GM12878 (cell line): ENCODE results near the gene ARAP2. TPM values are rescaled to one million over a fixed set of nuclear protein-coding genes. Genes with fewer than 3 reads are reported as not detected.

ENCODE experiments used
- ATAC-seq: fragments of 200-7000 bp; cut with Tn5 transposase; 3 replicates; pipeline ENCODE4 v1.9.1; 2020; ENCODE audit warnings: mild to moderate bottlenecking, moderate library complexity
- BruUV-seq: library from RNA; stranded (reverse); fragments of 400-500 nt; replicated peaks from 2 replicates; lab custom pipeline; 2021; lab: Mats Ljungman, UMichigan
- CTCF ChIA-PET: fragments of 300-600 bp; sonication (Branson Sonifier 250); formaldehyde crosslinking; extraction: SDS; loops from one replicate; lab custom pipeline; 2021; ENCODE audit warnings: inconsistent platforms; lab: Yijun Ruan, JAX
- POLR2A ChIA-PET: fragments of 350-600 bp; formaldehyde crosslinking; extraction: SDS; loops from one replicate; lab custom pipeline; 2021; ENCODE audit warnings: inconsistent platforms; lab: Charles Lee
- RAD21 ChIA-PET: fragments of 300-600 bp; sonication (Branson Sonifier 250); formaldehyde crosslinking; loops from one replicate; lab custom pipeline; 2023; ENCODE audit warnings: antibody characterized with exemption; ENCODE audit not compliant: unreplicated experiment; lab: Charles Lee
- SMC1A ChIA-PET: fragments of 300-600 bp; sonication (Branson Sonifier 250); formaldehyde crosslinking; loops from one replicate; lab custom pipeline; 2023; ENCODE audit not compliant: unreplicated experiment, uncharacterized antibody; lab: Charles Lee
- DNase-seq: peaks from one replicate; pipeline ENCODE4 v3.0.0-alpha.2; 2011; ENCODE audit warnings: low read depth, low spot score
- FAIRE-seq: peaks from 3 replicates; lab custom pipeline; 2011; peaks lifted over from hg19 to GRCh38; lab: Jason Lieb, UNC
- H2AFZ ChIP-seq: 2 replicates; pipeline ENCODE4 v1.6.0; 2011; ENCODE audit warnings: low read depth, low read length, control low read depth; ENCODE audit not compliant: control insufficient read depth
- H3K27ac ChIP-seq: 2 replicates; pipeline ENCODE4 v1.5.1; 2011; ENCODE audit warnings: control low read depth; ENCODE audit not compliant: control insufficient read depth, insufficient read depth
- H3K27me3 ChIP-seq, 2 experiments: replicated peaks in 1 of 2; 2 replicates each; pipeline versions ENCODE4 v1.6.0 to v1.6.1; 2011; ENCODE audit warnings: low read length in 1 of 2; ENCODE audit not compliant: control insufficient read depth in 2 of 2, insufficient read depth in 2 of 2
- H3K36me3 ChIP-seq, 2 experiments: 2 replicates each; pipeline ENCODE4 v1.5.1; 2011; ENCODE audit warnings: low read length in 1 of 2; ENCODE audit not compliant: control insufficient read depth in 2 of 2, insufficient read depth in 2 of 2
- H3K4me1 ChIP-seq: 2 replicates; pipeline ENCODE4 v1.6.1; 2011; ENCODE audit warnings: mild to moderate bottlenecking, low read length, moderate library complexity, mixed read lengths; ENCODE audit not compliant: control insufficient read depth, insufficient read depth
- H3K4me2 ChIP-seq: 2 replicates; pipeline ENCODE4 v1.6.0; 2011; ENCODE audit warnings: control low read depth; ENCODE audit not compliant: control insufficient read depth, insufficient read depth
- H3K4me3 ChIP-seq: fragments of 200-600 bp; sonication (generic); 2 replicates; pipeline ENCODE4 v1.5.1; 2016
- H3K79me2 ChIP-seq: 2 replicates; pipeline ENCODE4 v1.6.0; 2011; ENCODE audit warnings: low read length; ENCODE audit not compliant: control insufficient read depth, insufficient read depth
- H3K9ac ChIP-seq: 2 replicates; pipeline ENCODE4 v1.8.0; 2011; ENCODE audit warnings: low read length, control low read depth, mixed read lengths; ENCODE audit not compliant: control insufficient read depth, insufficient read depth
- H3K9me3 ChIP-seq: replicated peaks from 3 replicates; pipeline ENCODE4 v1.5.1; 2011; ENCODE audit warnings: mild to moderate bottlenecking, low read length; ENCODE audit not compliant: control insufficient read depth, insufficient read depth
- H4K20me1 ChIP-seq: 2 replicates; pipeline ENCODE4 v1.6.0; 2011; ENCODE audit not compliant: control insufficient read depth, insufficient read depth
- JUNB ChIP-seq: IDR thresholded peaks from 2 replicates; pipeline ENCODE4 v1.6.1; 2016; ENCODE audit warnings: antibody characterized with exemption, mild to moderate bottlenecking
- MYC ChIP-seq: IDR thresholded peaks from 2 replicates; pipeline ENCODE4 v1.6.1; 2011; ENCODE audit warnings: mild to moderate bottlenecking, low read length, moderate library complexity, inconsistent platforms; ENCODE audit not compliant: insufficient read depth, insufficient replicate concordance, insufficient read length, severe bottlenecking
- ZNF687 ChIP-seq: fragments of 450-650 bp; IDR thresholded peaks from 2 replicates; pipeline ENCODE4 v1.6.1; 2017; ENCODE audit warnings: mild to moderate bottlenecking, moderate library complexity
- WGBS: methylation state at CpG from one replicate; pipeline ENCODE4 v1.1.6; 2016; ENCODE audit warnings: low lambda C conversion rate; ENCODE audit not compliant: insufficient replicate concordance, insufficient coverage; ENCODE audit errors: missing lambda C conversion rate; 5-methylcytosine and 5-hydroxymethylcytosine counted together
- in situ Hi-C: fragments of 300-500 bp; cut with MboI; formaldehyde crosslinking; loops from 9 replicates; pipeline ENCODE4 v1.14.3; 2018; ENCODE audit warnings: mixed read lengths
- intact Hi-C: fragments of 100-400 bp; cut with micrococcal nuclease; formaldehyde crosslinking; loops from one replicate; pipeline ENCODE4 v1.14.2; 2022; ENCODE audit not compliant: unreplicated experiment
- polyA plus RNA-seq, 11 experiments: library from polyadenylated mRNA; depleted of rRNA in 4 of 11; unstranded in 6 of 11; stranded (reverse) in 5 of 11; fragments of >200 nt; fragmentation: Nextera tagmentation in 4 of 11; fragmentation: Illumina TruSeq in 1 of 11; extraction: Ambion mirVana in 4 of 11; extraction: Trizol in 1 of 11; gene quantifications; 1 replicate in 1 of 11; 2 replicates in 10 of 11; pipeline versions ENCODE4 v1.2.1 to v1.2.3, GENCODE V29; 2011 to 2016; ENCODE audit warnings: inconsistent platforms in 2 of 11, missing spikeins in 2 of 11, low read depth in 1 of 11
- total RNA-seq, 4 experiments: library from RNA; depleted of rRNA in 3 of 4; stranded (reverse); fragments of >200 nt in 3 of 4; fragmentation: Illumina TruSeq in 1 of 4; extraction: Trizol in 1 of 4; gene quantifications; 2 replicates each; pipeline versions ENCODE4 v1.2.1 to v1.2.3, GENCODE V29; 2013 to 2021

The ARAP2 gene
- total and polyA plus RNA-seq, 10 of the 15 experiments (the other 5 are each of a cell fraction or from before 2014, with no cell fraction given) = 5.4 to 36.1 (median 12.2) TPM

GRCh38 chr4:36222702-36223101 is 21.6 kb downstream of the ARAP2 start:
- Histone ChIP-seq H4K20me1 (no peaks in the 10 kb centered on the region), H2AFZ (no peak overlapping the region), H3K27me3 (no peaks in the 10 kb centered on the region), H3K36me3 (no peaks in the 10 kb centered on the region; a peak in 1 of 4 replicates), H3K4me2 (no peak overlapping the region), H3K4me1 (peaks cover 10% of the 10 kb centered on the region; the same call in 1 of the 2 replicates), H3K79me2 (peaks cover 58% of the 10 kb centered on the region), H3K9me3 (no peaks in the 10 kb centered on the region; the same call in 1 of the 3 replicates), H3K27ac (no peak overlapping the region), H3K4me3 (no peak overlapping the region), H3K9ac (no peak overlapping the region)
- ChIA-PET SMC1A (interaction anchor here (0.6 to 2.2 kb wide), 7 partner anchors 9 to 812 kb away, joined by 3 to 10 read pairs (median 4); no protein-coding TSS in a partner anchor), CTCF (interaction anchor here (0.6 to 1.2 kb wide), 7 partner anchors 9 to 128 kb away, joined by 3 to 4 read pairs (median 3); partner anchors contain the start of gene ARAP2), POLR2A (interaction anchor here (0.7 to 0.9 kb wide), 3 partner anchors 18 to 1454 kb away, joined by 3 to 6 read pairs (median 4); no protein-coding TSS in a partner anchor), RAD21 (interaction anchor here (1.1 kb wide), 1 partner anchor 20 kb away, joined by 6 read pairs; no protein-coding TSS in a partner anchor)
- DNase-seq (no peak), ATAC-seq (no peak), FAIRE-seq (no peak)
- intact Hi-C loops (no loop called here), in situ Hi-C loops (no loop called here)
- WGBS = 44% methylated on average over 1 of the region's 1 CpG
- no TSS peak for BruUV-seq
- 0 out of 2 replicates have a peak, but pooled peaks have one; percentile 18 for TF ChIP-seq JUNB
- TF ChIP-seq MYC = no peak

- ATAC-seq (no peak), FAIRE-seq (no peak), DNase-seq (no peak)
- Histone ChIP-seq H3K79me2 (peaks cover 57% of the 10 kb centered on the region), H4K20me1 (no peaks in the 10 kb centered on the region), H3K36me3 (no peaks in the 10 kb centered on the region), H3K9me3 (no peaks in the 10 kb centered on the region; the same call in 1 of the 3 replicates), H3K9ac (no peak overlapping the region), H3K4me3 (no peak overlapping the region), H2AFZ (no peak overlapping the region), H3K4me2 (no peak overlapping the region), H3K27ac (no peak overlapping the region), H3K27me3 (no peaks in the 10 kb centered on the region), H3K4me1 (peaks cover 10% of the 10 kb centered on the region; the same call in 1 of the 2 replicates)
- no peak for TF ChIP-seq ZNF687
- POLR2A ChIA-PET = no interaction called here
- SMC1A ChIA-PET = interaction anchor here (1.4 to 1.6 kb wide), 3 partner anchors 9 to 94 kb away, joined by 3 to 5 read pairs (median 4); no protein-coding TSS in a partner anchor
- BruUV-seq = no TSS peak
- intact Hi-C loops = no loop called here
- 97% methylated on average over 3 of the region's 3 CpGs for WGBS
- CTCF ChIA-PET = interaction anchor here (1.5 kb wide), 1 partner anchor 14 kb away, joined by 5 read pairs; no protein-coding TSS in a partner anchor
- in situ Hi-C loops = no loop called here
- RAD21 ChIA-PET = interaction anchor here (0.5 to 0.6 kb wide), 2 partner anchors 37 to 224 kb away, joined by 3 read pairs; no protein-coding TSS in a partner anchor
Observed at GRCh38 chr4:36220776-36221175, 23.5 kb downstream of the ARAP2 start.
